Keratinocyte (primary cell): Measurements from ENCODE around the gene PRR29. TPM values are rescaled to one million over a fixed set of nuclear protein-coding genes. Genes with fewer than 3 reads are reported as not detected.

ENCODE experiments used
- DNase-seq: peaks from one replicate; pipeline ENCODE4 v3.0.0-alpha.2; 2011; ENCODE audit warnings: low read depth, missing footprints, low spot score
- FAIRE-seq: peaks from 2 replicates; lab custom pipeline; 2011; peaks lifted over from hg19 to GRCh38; lab: Jason Lieb, UNC
- H2AFZ ChIP-seq: 2 replicates; pipeline ENCODE4 v1.6.0; 2012; ENCODE audit warnings: low read length, control low read depth, inconsistent platforms; ENCODE audit not compliant: control insufficient read depth
- H3K27ac ChIP-seq: 2 replicates; pipeline ENCODE4 v1.5.1; 2011; ENCODE audit warnings: low read length; ENCODE audit not compliant: control insufficient read depth, insufficient read depth
- H3K27me3 ChIP-seq: 3 replicates; pipeline ENCODE4 v1.6.0; 2011; ENCODE audit warnings: low read length; ENCODE audit not compliant: control insufficient read depth, insufficient read depth; ENCODE audit errors: extremely low read depth
- H3K36me3 ChIP-seq, 2 experiments: 2 replicates in 1 of 2; 3 replicates in 1 of 2; pipeline ENCODE4 v1.5.1; 2011; ENCODE audit warnings: low read length in 2 of 2, mild to moderate bottlenecking in 1 of 2; ENCODE audit not compliant: control insufficient read depth in 2 of 2, insufficient read depth in 2 of 2; ENCODE audit errors: extremely low read depth in 1 of 2
- H3K4me1 ChIP-seq: 3 replicates; pipeline ENCODE4 v1.5.1; 2011; ENCODE audit warnings: low read length; ENCODE audit not compliant: control insufficient read depth, insufficient read depth; ENCODE audit errors: extremely low read depth
- H3K4me2 ChIP-seq: 3 replicates; pipeline ENCODE4 v1.6.0; 2011; ENCODE audit warnings: low read depth, low read length; ENCODE audit not compliant: control insufficient read depth, insufficient read depth; ENCODE audit errors: extremely low read depth
- H3K4me3 ChIP-seq, 3 experiments: fragments of 200-600 bp in 1 of 3; sonication (generic) in 1 of 3; 2 replicates in 2 of 3; 3 replicates in 1 of 3; pipeline ENCODE4 v1.5.1; 2011 to 2016; ENCODE audit warnings: low read length in 3 of 3, mild to moderate bottlenecking in 3 of 3, control low read depth in 2 of 3, inconsistent platforms in 1 of 3, low read depth in 1 of 3, mixed read lengths in 1 of 3, mixed run types in 1 of 3, moderate library complexity in 1 of 3; ENCODE audit not compliant: control insufficient read depth in 2 of 3, insufficient read depth in 2 of 3; ENCODE audit errors: extremely low read depth in 1 of 3
- H3K79me2 ChIP-seq: 2 replicates; pipeline ENCODE4 v1.6.0; 2012; ENCODE audit warnings: low read length; ENCODE audit not compliant: control insufficient read depth, insufficient read depth
- H3K9ac ChIP-seq: 3 replicates; pipeline ENCODE4 v1.6.0; 2011; ENCODE audit warnings: low read length; ENCODE audit not compliant: control insufficient read depth, insufficient read depth; ENCODE audit errors: extremely low read depth
- H3K9me1 ChIP-seq: 3 replicates; pipeline ENCODE4 v1.6.0; 2011; ENCODE audit warnings: low read length; ENCODE audit not compliant: control insufficient read depth, insufficient read depth; ENCODE audit errors: extremely low read depth
- H3K9me3 ChIP-seq: 2 replicates; pipeline ENCODE4 v1.5.1; 2012; ENCODE audit warnings: low read depth, low read length; ENCODE audit not compliant: control insufficient read depth
- H4K20me1 ChIP-seq: 3 replicates; pipeline ENCODE4 v1.6.0; 2011; ENCODE audit warnings: low read length; ENCODE audit not compliant: control insufficient read depth, insufficient read depth; ENCODE audit errors: extremely low read depth
- CTCF ChIP-seq, 3 experiments: IDR thresholded peaks in 1 of 3; conservative IDR thresholded peaks in 1 of 3; optimal IDR thresholded peaks in 1 of 3; 2 replicates in 2 of 3; 3 replicates in 1 of 3; pipeline versions ENCODE3 to v1.5.1; 2011; ENCODE audit warnings: low read length in 3 of 3, mild to moderate bottlenecking in 3 of 3, moderate library complexity in 2 of 3, control low read depth in 1 of 3, inconsistent platforms in 1 of 3; ENCODE audit not compliant: insufficient read depth in 2 of 3; ENCODE audit errors: extremely low read depth in 1 of 3
- EZH2 ChIP-seq: IDR thresholded peaks from one replicate; pipeline ENCODE4 v1.6.1; 2012; ENCODE audit warnings: inconsistent platforms, mild to moderate bottlenecking, low read length, moderate library complexity
- dilution Hi-C: fragments of 300-500 bp; cut with MboI; formaldehyde crosslinking; loops from one replicate; pipeline ENCODE4 v1.7.0; 2020; ENCODE audit warnings: low sequenced_read_pairs; ENCODE audit not compliant: extremely low pct_ligation_motif_present
- polyA plus RNA-seq, 5 experiments: library from polyadenylated mRNA; depleted of rRNA in 3 of 5; stranded (reverse) in 3 of 5; stranded (forward) in 1 of 5; unstranded in 1 of 5; fragments of >200 nt; gene quantifications; 1 replicate in 1 of 5; 2 replicates in 3 of 5; 3 replicates in 1 of 5; pipeline versions ENCODE4 v1.2.1 to v1.2.3, GENCODE V29; 2011 to 2012; ENCODE audit warnings: missing spikeins in 2 of 5, low read depth in 1 of 5, low replicate concordance in 1 of 5

PRR29 gene
- polyA plus RNA-seq, 1 donor (not counting 4 experiments of a cell fraction or from before 2014, with no cell fraction given): 0.01 TPM

- no peak overlapping the region for H3K9ac ChIP-seq
- H3K27ac ChIP-seq: no peak overlapping the region
- H3K4me2 ChIP-seq: no peak overlapping the region
- H3K79me2 ChIP-seq: no peaks in the 10 kb centered on the region
- TF ChIP-seq EZH2 (no peak), CTCF (optimal IDR thresholded peaks at IDR 0.05 in 1 of 3, IDR thresholded peaks at IDR 0.05 in 1 of 3, conservative IDR thresholded peaks at IDR 0.05 in 1 of 3; ENCODE audit: extremely low read depth in 1 of 3, insufficient read depth in 2 of 3, low read length in 3 of 3) (no peak)
- no peak overlapping the region for H3K4me3 ChIP-seq
- DNase-seq (no peak), FAIRE-seq (no peak)
- no peaks in the 10 kb centered on the region for H3K9me3 ChIP-seq
- dilution Hi-C loops: no loop called here
- H4K20me1 ChIP-seq: no peaks in the 10 kb centered on the region
- H3K4me1 ChIP-seq: no peaks in the 10 kb centered on the region
- no peaks in the 10 kb centered on the region for H3K27me3 ChIP-seq
- H3K36me3 ChIP-seq: no peaks in the 10 kb centered on the region
- no peak overlapping the region for H2AFZ ChIP-seq
- H3K9me1 ChIP-seq: no peaks in the 10 kb centered on the region
Measured at GRCh38 chr17:64015447-64015846, 17.3 kb downstream of the PRR29 start.

GRCh38 chr17:64016231-64016784, 18.2 kb downstream of the PRR29 start:
- Histone ChIP-seq H3K9ac (no peak overlapping the region), H3K9me3 (no peaks in the 10 kb centered on the region), H3K4me1 (no peaks in the 10 kb centered on the region), H2AFZ (no peak overlapping the region), H3K36me3 (no peaks in the 10 kb centered on the region), H4K20me1 (no peaks in the 10 kb centered on the region), H3K4me2 (no peak overlapping the region), H3K27me3 (no peaks in the 10 kb centered on the region), H3K4me3 (no peak overlapping the region), H3K9me1 (no peaks in the 10 kb centered on the region), H3K27ac (no peak overlapping the region), H3K79me2 (no peaks in the 10 kb centered on the region)
- peak in 2 of 3 experiments; percentile 6 to 34 for TF ChIP-seq CTCF (optimal IDR thresholded peaks at IDR 0.05 in 1 of 3, IDR thresholded peaks at IDR 0.05 in 1 of 3, conservative IDR thresholded peaks at IDR 0.05 in 1 of 3; ENCODE audit: extremely low read depth in 1 of 3, insufficient read depth in 2 of 3, low read length in 3 of 3)
- no peak for TF ChIP-seq EZH2
- FAIRE-seq (no peak), DNase-seq (no peak)
- dilution Hi-C loops: no loop called here
